Measurements from ENCODE around the gene SLC6A3.

SLC6A3 gene

DNA sequence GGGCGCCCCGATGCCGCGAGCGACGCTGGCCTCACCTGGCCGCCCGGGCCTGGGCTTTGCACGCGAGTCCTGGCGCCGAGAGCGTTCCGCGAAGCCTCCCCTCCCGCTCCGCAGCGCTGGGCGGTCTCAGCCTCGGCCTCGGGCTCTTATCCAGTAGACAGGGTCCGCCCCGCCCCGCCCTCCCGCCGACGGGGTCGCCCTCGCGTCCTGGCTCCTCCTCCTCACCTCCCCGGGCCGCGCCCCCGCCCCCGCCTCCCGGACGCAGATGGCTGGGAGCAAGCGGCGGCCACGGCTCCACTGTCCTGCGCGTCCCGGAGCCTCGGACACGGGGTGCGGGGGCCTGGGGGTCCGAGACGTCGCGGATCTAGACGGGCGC, at the start of gene SLC6A3:
Gene SLC6A3, minus strand, starts transcription at position 128 of the 376 bp plus-strand sequence. CDS start 2,243 bp downstream, outside the sequence.
- peak in 1 of 2 donors; percentile 21 for DNase-seq

DNA sequence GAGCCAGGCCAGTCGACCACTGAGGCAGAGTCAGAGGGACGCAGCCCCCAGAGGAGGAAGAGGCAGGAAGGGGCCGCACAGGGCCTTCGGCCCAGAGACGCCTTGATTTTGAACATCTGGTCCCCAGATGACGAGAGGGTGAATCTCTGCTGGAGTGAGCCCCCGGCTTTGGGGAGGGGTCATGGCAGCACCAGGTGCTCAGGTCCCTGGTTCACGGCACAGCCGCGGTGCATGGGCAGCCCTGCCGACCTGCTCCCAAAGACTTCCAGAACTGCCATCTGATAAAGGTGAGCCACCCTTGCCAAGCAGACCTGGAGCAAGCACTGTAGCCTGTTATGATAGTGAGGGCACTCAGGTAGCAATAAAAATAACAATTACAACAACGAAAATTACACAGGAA, 48.7 kb upstream of the SLC6A3 start:
- no peak for DNase-seq

DNA sequence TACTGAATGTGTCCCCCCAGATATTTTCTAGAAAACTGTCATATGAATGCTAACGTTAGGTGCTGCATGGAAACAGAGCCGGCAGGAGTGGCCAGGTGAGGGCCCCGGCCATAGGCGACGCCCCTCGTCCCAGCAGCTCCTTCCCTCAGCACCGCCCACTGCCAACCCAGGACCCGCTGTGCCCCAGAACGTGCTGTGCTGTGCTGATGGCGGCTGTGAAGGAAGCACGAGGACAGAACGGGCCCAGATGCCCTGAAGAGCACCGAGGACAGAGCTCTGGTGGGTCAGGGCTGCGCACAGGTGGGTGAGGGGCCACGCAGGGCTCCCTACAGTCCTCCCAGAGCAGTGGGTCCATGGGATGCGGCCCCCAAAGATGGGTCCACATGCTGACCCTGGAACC, 48.2 kb upstream of the SLC6A3 start:
- no peak for DNase-seq

DNA sequence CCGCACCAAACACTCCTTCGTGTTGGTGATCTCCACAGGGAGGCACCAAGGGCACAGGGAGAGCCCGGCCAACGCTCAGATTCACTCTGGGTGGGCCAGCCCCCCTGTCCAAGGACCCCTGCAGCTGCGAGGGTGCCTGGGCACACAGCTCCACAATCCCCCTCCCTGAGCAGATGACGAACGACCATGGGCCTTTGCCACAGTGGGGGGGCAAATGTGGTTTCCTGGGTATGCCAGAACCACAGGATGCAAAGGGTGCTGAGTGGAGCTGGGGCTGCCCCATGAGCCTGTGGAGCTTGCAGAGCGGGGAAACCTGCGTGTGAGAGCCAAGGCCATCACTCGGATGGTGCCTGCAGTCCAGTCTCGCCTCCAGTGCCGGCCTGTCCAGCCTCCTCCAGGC, 47.5 kb upstream of the SLC6A3 start:
- DNase-seq = no peak

DNA sequence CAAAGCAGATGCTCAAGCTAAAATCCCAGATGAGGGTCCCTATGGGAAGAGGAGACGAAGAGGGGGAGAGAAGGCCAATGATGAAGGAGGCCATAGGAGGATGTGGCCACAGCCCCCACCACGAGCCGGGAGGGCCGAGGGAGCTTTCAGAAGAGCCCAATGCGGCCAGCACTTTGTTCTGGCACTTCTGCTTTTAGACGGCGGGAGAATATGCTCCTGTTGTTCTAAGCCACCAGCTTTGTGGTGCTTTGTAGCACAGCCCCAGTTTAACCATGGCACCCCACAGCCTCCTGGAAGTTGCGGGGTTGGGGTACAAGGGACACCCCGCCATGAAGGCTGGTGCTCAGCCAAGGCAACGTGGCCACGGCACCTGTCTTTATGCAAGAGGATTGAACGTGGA, 45.1 kb upstream of the SLC6A3 start:
- DNase-seq = no peak

DNA sequence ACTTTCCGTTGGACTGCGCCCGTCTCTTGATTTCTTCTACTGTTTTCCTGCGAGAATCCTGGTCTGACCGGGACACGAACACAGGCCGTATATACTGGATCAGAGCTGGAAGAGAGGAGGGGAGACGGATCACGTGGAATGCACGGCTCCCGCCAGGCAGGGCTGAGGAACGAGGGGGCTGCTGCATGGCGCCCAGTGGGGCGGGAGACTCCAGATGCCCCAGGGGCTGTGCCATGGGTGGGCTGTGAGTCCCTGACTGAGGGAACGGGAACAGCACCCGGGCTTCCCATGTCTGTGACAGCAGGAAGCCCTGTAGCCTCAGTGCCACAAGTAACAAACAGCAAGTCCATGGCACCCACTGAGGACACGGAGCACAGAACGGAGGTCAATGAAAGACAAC, 44.5 kb upstream of the SLC6A3 start:
- no peak for DNase-seq

DNA sequence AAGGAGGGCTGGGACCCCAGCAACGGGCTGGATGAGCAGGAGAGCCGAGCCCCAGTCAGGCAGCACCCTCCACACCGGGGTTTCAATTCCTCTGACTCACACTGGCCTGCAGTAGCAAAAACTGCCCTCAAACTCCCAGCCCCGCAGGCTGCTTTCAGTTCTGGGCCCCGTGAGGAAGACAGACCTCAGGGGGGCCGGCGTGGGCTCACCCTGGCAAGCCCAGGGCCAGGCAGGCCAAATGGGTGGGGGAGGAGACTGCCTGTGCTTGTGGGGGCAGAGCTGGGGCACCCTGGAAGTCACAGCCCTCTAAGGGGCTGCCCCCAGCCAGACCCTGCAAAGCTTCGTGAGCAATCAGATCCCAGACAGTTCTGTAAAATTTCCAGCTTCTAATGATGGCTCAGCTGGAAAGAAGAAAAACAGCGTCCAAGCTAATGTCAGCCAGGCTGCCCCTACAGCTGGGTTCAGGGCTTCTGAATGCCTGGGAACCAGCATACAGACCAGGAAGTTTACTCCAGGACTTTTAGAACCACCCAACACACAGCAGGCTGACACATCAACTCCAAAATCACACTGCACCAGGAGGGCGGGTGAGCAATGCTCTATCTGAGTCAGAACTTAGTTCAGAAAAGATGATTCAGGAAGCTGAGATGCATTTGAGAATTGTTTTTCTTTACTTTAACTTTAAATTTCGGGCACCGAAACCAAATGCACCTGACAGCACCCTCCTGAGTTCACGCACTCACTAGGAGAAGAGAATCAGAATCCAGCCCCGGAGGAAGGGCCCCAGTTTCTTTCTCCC, 43.8 kb upstream of the SLC6A3 start:
- peak; percentile 16 to 36 for DNase-seq

DNA sequence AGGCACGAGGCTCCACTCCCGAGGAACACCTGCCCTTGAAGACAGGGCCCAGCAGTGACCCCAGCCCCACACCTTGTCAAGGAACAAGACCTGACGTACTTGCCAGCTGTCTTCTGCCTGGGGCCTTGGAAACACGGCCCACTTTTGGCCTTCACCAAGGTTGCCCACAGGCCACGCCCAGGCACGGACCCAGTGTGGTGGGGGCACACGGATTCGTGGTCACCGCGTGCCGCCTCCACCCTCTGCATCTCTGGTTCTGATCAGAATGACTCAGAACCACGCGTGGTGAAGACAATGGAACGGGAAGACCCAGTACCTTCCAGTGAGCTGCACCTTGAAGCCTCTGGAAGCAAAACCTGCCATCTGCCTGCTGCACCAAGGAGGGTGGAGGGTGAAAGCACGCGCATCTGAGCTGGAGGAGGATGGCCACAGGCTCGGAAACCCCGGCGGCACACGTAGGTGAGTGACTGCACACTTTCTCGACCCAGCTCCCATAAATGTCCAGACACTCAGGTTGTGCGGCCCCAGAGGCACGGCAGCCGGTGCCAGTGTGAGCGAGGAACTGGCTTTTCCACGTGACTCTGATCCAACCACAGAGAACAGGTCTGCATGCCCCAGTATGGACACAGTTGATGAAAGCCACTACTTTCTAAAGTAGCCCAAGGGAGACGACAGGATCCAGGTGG, 42.0 kb upstream of the SLC6A3 start:
- DNase-seq = no peak

DNA sequence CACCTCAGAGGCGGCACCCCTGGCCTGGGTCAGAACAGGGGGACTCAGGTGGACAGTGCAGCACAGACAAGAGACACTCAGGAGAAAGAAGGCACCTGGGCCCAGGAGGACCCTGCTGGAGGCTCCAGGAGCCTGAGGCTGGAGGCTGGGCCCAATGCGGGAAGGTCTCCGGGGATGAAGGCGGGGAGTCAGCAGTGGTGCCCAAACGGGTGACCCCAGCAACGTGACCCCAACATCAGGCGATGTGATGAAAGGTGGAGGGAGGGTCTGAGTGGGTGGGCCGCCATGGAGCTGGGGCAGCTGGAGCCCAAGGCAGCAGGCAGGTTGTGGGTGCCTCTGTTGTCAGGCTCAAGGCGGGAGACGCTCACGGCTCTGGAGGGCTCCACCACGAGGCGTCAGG, 41.0 kb upstream of the SLC6A3 start:
- no peak for DNase-seq

DNA sequence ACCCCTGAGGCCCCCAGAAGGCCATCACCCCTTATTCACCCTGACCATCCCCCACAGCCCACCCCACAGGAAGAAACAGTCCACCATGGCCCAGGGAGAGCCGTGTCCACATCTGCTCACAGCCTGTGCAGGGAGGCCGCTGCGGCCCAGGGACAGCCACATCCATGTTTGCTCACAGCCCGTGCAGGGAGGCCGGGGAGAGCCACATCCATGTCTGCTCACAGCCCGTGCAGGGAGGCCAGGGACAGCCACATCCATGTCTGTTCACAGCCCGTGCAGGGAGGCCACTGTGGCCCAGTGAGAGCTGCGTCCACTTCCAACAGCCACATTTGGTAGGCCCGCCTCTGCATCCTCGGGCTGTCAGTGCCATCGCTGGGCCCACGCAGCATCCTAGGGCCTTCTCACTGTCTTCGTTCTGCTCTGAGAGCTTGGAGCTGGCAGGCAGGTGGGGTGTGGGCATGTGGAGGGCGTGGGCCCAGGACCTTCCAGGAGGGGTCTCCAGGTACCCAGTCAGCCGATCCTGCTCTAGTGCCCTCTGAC, 40.4 kb upstream of the SLC6A3 start:
- DNase-seq = no peak

DNA sequence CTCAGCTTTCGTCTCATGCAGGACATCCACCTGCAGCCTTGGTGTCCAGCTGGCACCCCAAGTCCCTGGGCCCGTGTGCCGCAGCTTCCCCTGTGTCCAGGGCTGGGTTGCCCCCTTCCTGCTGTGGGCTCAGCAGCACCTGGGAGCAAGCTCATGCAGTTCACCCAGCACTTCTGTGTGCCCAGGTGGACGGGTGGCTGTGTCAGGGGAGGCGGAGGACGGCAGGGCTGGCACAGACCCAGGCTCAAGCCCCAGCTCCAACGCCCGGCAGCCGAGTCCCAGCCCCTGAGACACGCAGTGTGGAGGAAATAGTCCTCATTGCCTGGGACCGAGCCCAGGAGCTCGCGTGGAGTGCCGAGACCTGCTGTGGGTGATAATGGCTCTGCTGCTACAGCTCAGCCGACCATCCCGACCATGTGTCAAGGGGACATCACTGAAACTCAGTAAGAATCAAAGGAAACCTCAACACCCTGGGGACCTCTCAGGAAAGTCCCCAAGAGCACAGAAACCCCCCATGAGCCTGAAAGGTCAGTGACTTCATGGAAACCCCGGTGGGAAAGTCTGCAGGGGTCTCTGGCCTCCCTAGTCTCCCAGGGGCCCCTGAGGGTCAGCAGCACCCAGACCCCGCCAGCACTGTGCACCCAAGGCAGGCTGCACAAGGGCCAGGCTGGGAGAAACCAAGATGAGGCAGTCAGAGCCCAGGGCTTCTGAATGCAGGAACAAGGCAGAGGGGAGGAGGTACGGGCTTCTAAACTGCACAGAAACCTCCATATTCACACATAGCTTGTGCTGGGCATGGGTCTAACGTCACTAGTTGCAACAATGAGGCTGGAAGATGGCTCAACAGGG, 39.7 kb upstream of the SLC6A3 start:
- no peak for DNase-seq

DNA sequence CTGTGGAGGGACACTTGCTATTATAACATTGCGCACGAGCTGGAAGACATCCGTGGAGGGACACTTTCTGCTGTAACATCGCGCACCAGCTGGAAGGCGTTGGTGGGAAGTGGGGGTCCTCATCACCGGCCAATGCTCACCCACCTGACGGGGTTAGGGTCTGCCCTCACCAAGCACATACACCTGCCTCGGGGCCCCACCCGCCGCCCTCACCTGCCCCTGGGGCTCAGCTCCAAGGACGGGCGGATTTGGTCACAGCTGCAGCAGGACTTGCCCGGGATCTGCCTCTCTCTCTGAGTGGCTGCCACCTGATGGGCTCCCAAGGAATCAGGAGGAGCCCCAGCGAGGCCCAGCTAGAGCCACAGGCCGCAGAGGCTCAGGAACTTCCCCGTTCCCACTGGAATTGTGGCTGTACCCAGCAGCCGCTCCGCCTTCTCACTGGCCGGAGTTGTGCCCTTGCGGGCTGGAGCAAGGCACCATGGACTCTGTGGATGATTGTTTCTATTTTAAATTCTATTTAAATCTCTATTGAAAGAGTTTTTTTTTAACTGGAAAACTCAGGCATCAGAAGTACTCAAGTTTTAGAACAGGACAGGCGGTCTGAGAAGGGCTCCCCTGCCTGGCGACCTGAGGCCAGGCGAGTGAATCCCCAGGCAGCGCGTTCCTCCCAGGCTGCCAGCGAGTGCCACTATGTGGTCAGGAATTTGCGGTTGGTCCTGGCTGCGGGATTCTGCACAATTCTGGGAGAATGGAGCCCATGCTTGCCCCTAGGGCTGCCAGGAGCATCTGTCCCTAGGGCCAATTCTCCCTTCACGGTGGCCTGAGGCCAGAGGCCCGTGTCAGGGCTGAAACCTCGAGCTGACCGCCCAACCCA, 38.9 kb upstream of the SLC6A3 start:
- DNase-seq = no peak

DNA sequence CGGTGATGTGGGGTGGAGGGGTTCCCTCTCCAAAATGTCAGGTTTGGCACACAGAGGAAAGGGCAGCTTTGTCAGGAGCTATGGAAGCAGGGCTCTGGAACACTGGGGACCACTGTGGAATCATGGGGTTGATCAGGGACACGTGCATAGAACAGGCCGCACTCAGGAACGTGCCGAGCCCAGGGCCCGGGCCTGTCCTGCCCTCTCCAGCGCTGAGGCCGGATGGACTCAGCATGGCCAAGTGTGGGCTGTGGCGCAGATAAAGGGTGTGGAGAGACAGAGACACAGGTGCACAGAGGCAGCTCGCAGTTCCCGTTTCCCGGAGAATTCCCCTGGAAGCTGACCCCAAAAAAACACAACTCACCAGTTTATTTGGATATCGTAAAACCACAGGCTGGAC, 37.8 kb upstream of the SLC6A3 start:
- DNase-seq = no peak

DNA sequence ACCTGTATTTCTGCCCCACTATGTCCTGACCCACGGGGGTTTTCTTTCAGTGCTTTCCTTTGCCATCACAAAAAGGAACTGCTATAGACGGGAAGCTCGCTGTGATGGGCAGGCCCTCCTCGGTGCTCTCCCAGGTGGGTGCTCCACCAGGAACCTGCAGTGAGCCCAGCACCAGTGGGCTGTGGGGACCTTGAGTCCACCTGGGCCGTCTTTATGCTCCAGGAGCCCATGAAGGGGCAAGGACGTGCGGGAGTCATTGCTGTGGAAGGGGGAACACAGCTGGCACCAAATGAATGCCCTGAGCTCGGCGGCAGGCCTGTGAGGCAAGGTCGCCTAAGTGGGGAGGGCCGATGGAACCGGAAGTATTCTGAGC, 36.7 kb upstream of the SLC6A3 start:
- no peak for DNase-seq

DNA sequence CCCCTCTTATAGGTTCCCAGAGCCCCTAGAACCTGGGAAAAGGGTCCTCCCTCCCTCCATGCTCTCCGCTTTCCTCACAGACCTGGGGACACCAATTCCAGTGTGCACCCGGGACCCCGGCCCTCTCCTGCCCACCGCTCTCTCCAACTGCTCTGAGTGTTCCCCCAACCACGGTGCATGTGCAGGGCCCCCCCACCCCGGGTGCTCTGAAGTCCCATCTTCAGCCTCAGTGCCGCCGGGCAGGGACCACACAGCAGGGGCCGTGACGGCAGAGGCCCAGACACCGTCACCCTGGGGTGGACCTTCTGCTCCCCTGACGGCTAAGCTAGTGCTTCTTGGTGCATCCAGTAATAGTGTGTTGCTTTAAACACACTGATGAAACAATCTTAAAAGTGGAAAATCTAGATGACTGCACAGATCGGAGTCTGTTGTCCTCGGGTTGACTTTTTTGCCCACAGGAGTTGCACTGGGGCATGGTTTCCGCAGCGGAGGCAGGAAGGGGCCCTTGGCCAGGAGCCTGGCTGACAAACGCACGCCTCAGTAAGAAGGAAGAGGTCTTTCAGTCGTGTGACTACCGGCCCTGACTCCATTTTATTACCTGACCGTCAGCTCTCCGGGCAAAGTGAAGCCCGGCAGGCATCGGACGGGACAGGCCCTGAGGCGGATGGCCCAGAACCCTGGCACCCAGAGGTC, 36.2 kb upstream of the SLC6A3 start:
- DNase-seq = no peak

DNA sequence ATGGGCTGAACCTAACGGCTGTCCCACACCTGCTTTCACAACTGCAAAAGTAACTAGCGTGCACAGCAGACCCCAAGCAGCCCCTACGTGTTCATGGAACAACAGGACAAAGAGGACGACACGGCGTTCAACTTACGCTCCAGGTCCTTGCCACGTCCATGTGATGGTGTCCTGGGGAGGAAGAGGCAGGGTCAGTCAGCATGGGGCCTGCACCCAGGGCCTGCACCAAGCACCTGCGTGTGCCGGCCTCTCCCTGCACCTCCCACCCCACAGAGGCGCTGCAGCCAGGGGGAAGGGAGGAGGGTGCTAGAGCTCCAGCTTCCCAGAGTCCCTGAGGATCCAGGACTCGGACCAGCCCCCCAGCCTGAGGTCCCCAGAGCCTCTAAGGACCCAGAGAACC, 35.6 kb upstream of the SLC6A3 start:
- DNase-seq = no peak

DNA sequence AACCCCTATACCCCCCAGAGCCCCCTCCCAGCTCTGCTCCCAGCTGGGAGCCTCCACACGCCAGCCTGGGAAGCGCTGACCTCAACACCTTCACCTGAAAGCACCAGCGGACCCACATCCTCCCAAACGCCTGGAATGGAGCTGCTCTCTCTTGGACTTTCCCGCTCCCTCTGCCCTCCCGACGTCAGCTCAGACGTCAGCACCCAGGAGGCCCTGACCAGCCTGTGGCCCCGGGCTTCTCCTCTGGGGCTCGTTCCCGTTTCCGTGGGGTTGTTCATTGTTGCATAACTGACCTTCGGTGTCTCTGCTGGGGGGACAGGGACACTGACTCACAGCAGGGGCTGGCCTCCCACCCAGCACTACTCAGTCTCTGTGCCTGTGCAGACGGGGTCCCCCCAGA, 35.0 kb upstream of the SLC6A3 start:
- DNase-seq = no peak

DNA sequence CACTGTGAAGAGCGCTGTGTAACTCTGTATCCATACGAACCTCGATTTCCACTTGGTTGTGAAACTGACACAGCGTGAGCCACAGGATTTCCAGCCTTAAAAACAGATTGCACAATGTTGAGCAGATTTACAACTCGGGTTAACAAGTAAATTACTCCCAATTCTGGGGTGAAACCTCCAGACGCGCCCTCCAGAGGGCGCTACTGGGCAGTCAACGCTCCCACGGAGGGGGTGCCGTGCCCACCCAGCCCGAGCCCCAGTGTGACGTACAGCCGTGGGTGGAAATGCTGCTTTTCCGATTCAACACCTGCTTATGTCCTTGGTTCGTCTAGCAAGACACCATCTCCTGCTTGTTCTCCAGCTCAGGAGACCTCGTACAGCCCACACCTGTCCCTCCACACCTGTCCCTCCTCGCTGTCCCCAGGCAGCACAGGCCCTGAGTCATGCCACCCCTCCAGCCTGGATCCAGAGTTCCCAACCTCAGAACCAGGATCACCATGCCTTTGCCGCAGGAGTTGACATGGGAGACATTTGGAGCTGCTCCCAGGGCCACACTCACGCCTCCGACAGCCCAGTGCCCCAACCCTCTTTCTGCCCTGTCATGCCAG, 34.4 kb upstream of the SLC6A3 start:
- peak; percentile 36 to 37 for DNase-seq

DNA sequence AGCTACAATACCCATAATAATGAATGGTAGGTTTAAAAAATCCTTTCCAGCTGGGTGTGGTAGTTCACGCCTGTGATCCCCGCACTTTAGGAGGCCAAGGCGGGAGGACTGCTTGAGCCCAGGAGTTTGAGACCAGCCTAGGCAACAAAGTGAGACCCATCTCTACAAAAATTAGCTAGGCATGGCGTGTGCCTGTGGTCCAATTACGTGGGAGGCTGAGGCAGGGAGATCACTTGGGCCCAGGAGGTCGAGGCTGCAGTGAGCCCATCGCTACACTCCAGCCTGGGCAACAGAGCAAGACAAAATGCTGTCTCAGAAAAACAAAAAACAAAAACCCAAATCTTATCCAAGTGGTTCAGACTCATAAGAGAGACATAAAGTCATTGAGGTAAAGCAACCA, 33.8 kb upstream of the SLC6A3 start:
- DNase-seq = no peak

DNA sequence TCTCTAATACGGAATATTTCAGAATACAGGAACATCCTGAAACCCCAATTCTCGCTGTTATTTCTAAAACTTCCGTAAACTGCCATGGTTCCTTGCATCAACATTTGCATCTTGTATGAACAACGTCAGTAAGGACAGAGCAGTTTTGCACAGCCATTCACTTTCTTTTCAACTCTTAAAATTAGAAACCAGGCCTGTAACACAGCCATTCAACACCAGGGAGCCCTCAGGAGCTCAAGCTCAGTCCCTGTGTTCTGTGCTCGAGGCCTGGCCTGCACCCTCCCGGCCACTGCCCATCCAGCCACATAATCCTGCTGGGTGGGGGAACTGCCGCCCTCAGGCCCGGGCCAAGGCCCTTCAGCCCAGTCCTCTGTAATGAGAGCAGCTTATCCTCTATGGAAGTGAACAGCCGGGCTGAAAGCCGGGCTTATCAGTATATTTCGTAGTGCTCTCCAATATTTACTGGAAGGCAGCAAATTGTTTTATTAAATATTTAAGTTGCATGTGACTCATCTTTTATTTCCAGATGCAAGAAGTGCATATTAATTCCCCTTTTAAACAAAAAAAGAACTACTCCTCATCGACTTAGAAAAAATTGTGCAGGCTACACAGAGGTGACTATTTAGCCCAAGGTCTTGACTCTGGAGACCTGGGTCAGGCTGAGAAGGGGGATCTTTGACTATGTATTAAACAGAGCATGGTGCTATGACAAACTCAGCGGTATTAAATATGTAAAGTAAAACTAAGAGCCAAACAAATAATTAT, 33.2 kb upstream of the SLC6A3 start:
- DNase-seq = no peak

DNA sequence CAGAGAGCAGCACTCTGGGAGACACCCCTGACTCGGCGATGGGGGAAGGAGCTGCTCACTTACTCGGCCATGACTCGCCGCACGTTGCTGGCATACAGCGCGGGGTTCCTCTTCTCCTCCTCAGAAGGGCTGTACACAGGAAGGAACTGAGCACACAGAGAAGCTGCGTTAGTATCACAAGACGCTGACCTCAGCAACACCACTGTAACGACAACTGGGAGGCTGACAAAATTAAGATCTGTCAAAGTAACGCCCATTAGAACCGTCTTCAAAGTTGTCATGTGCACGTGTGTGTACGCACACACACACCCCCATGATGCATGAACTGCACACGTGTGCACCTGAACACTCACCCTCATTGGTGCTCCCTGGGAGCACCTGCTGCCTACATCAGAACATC, 32.1 kb upstream of the SLC6A3 start:
- no peak for DNase-seq
